GM12872 (cell line): Measurements from ENCODE around the gene NOC2L.

Experiments
- CTCF ChIP-seq: IDR thresholded peaks from 3 replicates; pipeline ENCODE4 v1.5.1; 2011; ENCODE audit warnings: low read depth, mild to moderate bottlenecking, low read length, moderate library complexity; ENCODE audit not compliant: insufficient read depth

NOC2L gene

GRCh38 chr1:910881-911721 is 48.0 kb downstream of the NOC2L start:
- TF ChIP-seq CTCF: no peak

DNA sequence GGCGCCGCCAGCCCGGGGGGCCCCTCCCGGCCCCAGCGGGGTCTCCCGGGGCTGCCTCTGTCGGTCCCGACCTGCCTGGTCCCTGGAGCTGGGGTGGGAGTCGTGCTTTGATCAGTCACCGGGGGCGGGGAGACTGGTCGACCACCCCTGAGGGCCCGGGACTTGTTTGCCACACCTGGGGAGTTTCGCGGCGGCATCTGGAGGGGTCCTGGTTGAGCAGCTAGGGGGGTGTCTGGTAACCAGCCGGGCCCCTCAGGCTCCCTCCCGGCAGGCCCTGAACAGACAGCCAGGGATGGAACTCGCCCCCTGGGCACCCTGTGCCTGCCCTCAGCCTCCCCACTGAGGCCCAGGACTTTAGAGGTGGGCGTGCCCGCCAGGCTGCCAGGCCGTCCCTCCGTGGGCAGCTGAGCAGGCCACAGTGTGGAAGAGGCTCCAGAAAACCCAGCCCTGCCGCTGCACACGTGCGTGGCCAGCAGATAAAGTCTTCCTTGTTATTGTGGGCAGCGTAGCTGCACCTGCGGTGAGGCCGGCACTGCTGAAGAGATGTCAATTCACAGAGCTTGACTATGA is 48.7 kb downstream of the NOC2L start:
- TF ChIP-seq CTCF: no peak

DNA sequence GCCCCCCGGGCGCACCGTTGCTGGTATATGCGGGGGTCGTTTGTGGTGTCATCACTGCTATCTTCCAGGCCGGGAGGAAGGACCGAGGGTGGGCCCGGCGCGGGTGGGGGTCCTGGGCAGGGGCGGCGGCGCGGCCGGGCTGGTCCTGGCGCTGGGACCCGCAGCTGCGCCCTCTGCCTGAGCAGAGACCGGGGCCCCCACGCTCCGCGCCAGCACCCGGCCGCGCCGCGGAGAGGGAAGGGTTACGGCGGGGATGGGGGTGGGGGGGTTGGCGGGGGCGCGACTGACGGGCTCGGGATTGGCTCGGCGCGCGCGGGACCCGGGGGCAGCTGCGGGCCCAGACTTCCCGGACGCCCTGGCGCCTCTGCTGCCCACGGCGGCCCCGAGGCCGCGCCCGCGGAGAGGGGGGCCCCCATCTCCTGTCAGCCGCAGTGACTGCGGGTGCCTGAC is 49.2 kb downstream of the NOC2L start:
- TF ChIP-seq CTCF: no peak

DNA sequence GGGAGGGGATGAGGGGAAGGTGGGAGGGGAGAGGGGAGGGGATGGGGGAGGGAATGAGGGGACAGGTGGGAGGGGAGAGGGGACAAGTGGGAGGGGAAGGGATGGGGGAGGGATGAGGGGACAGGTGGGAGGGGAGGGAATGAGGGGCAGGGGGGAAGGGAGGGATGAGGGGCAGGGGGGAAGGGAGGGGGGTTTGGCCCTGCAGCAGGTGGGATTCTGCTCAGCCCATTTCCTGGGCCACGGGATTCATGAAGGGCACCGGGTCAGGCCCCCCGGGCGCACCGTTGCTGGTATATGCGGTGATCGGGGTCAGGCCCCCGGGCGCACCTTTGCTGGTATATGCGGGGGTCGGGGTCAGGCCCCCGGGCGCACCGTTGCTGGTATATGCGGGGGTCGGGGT is 50.4 kb downstream of the NOC2L start:
- no peak for TF ChIP-seq CTCF

DNA sequence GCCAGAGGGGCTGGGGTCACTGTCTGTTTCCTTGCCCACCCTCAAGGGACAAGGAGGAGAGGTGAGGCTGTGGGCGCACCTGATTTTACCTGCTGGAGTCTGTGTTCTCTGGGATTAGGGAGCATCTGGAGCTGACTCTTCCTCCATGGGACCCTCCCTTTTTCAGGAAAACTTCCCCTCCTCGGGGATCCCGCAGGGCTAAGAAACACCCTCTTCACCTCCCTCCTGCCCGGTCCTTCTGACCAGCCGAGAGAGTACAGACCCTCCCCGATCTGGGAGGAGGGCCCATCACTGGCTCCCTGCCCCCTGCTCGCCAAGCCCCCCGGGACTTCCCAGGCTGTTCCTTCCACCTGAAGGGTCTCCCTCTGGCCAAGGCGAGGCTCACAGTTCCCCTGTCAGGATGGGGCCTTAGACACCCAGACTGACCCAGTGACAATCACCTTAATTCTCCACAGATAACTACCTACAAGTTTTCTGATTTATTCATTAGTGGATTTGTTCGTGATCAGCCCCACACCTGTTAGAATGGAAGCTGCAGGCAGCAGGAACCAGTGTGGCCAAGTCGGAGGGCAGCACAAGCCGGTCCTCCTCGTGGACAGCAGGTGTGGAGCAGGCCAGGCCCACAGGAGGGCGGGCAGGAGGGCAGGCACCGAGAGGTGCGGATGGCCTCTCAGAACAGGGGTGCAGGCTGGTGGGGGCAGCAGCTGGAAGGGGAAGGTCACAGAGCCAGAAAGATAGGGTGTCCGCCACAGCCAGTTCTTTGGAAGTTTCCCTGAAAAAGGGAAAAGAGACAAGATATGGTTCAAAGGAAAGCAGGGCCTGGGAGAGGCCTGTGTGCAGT is 51.2 kb downstream of the NOC2L start:
- no peak for TF ChIP-seq CTCF

DNA sequence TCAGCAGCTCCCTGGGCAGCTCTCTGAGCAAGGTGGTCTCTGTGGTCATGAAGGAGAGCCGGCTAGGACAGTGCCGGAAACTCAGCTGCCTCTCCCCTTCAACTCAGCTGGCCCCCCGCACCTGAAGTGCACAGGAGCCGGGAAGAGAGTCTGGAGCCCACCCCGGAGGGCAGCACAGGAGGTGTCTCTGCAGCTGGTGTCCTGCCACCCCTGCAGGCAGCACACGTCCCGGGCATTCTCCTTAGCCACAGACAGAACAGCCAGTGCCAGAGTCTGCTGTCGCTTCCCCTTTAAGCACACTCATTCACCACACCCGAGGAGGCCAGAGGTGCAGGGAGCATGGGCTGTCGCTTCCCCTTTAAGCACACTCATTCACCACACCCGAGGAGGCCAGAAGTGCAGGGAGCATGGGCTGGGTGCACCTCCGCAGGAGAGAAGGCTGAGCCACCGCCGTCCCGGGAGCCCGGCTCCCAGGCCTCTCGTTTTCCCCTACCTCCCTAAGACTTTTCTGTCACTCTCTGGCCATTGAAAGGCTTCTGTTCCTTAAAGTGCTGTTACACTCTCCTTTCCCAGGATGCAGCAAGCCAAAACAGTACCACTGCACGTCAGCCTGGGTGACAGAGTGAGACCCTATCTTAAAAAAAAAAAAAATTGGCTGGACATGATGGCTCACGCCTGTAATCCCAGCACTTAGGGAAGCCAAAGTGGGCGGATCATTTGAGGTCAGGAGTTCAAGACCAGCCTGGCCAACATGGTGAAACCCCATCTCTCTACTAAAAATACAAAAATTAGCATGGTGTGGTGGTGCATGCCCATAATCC is 52.2 kb downstream of the NOC2L start:
- TF ChIP-seq CTCF: no peak
